Tibial artery (tissue), 4 donors: Measurements from ENCODE around the gene ELAVL1.

ENCODE experiments used
- DNase-seq, 2 donors: peaks; one replicate each; pipeline ENCODE4 v3.0.0-alpha.2; 2019
- H3K27ac ChIP-seq, 2 donors: fragments of 200-600 bp; sonication (generic) in 1 of 2; 1 replicate in 1 of 2; 2 replicates in 1 of 2; pipeline ENCODE4 v1.5.1; 2018 to 2019; ENCODE audit warnings: mild to moderate bottlenecking in 1 of 2
- H3K27me3 ChIP-seq, 2 donors: fragments of 200-600 bp; sonication (generic) in 1 of 2; one replicate each; pipeline versions ENCODE4 v1.5.1 to v1.6.0; 2016 to 2019
- H3K36me3 ChIP-seq, 3 donors: fragments of 200-600 bp; sonication (generic) in 2 of 3; one replicate each; pipeline ENCODE4 v1.5.1; 2016 to 2019; ENCODE audit warnings: mild to moderate bottlenecking in 2 of 3
- H3K4me1 ChIP-seq, 4 donors: fragments of 200-600 bp; sonication (generic) in 2 of 4; 1 replicate in 3 of 4; 2 replicates in 1 of 4; pipeline ENCODE4 v1.5.1; 2016 to 2019
- H3K4me3 ChIP-seq, 2 donors: fragments of 200-600 bp; sonication (generic) in 1 of 2; 1 replicate in 1 of 2; 2 replicates in 1 of 2; pipeline ENCODE4 v1.5.1; 2018 to 2019; ENCODE audit warnings: mild to moderate bottlenecking in 2 of 2
- H3K9me3 ChIP-seq, 3 donors: fragments of 200-600 bp; sonication (generic) in 1 of 3; one replicate each; pipeline ENCODE4 v1.5.1; 2016 to 2019
- intact Hi-C: fragments of 100-400 bp; cut with DNase I; formaldehyde crosslinking; loops from one replicate; pipeline ENCODE4 v1.15.0; 2023; ENCODE audit warnings: low total_unique reads
- TF ChIP-seq, protein P1 (sequence below), 2 experiments: fragments of 200-600 bp in 1 of 2; fragments of 450-650 bp in 1 of 2; IDR thresholded peaks; one replicate each; pipeline ENCODE4 v1.5.1; 2017 to 2019; ENCODE audit warnings: antibody characterized with exemption in 2 of 2, mild to moderate bottlenecking in 1 of 2, moderate library complexity in 1 of 2

ELAVL1 gene

DNA sequence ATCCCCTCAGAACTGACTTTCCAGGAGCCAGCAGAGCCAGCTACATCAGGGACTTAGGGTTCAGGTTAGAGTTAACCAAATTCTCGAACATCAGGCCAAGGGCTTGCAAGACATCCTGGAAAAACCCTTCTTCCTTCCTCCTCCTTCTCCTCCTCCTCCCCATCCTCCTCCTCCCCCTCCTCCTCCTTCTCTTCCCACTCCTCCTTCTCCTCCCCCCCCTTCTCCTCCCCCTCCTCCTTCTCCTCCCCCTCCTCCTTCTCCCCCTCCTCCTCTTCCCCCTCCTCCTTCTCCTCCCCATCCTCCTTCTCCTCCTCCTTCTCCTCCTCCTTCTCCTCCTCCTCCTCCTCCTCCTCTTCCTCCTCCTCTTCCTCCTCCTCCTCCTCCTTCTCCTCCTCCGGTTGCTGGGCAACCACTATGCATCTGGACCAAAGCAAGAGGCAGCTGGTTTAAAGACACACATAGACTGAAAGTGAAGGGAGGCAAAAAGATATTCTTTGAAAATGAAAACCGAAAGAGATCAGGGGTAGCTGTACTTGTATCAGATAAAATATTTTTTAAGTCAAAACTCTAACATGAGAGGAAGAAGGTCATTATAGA is 41.2 kb upstream of the ELAVL1 start:
- Histone ChIP-seq H3K4me3 (no peak overlapping the region), H3K27ac (no peak overlapping the region), H3K4me1 (peaks cover 0 to 8% (median 8%) of the 10 kb centered on the region in 4 donors), H3K27me3 (peaks cover 0 to 30% of the 10 kb centered on the region in 2 donors), H3K9me3 (no peaks in the 10 kb centered on the region), H3K36me3 (no peaks in the 10 kb centered on the region)
- intact Hi-C loops: no loop called here
- TF ChIP-seq, protein P1, sequence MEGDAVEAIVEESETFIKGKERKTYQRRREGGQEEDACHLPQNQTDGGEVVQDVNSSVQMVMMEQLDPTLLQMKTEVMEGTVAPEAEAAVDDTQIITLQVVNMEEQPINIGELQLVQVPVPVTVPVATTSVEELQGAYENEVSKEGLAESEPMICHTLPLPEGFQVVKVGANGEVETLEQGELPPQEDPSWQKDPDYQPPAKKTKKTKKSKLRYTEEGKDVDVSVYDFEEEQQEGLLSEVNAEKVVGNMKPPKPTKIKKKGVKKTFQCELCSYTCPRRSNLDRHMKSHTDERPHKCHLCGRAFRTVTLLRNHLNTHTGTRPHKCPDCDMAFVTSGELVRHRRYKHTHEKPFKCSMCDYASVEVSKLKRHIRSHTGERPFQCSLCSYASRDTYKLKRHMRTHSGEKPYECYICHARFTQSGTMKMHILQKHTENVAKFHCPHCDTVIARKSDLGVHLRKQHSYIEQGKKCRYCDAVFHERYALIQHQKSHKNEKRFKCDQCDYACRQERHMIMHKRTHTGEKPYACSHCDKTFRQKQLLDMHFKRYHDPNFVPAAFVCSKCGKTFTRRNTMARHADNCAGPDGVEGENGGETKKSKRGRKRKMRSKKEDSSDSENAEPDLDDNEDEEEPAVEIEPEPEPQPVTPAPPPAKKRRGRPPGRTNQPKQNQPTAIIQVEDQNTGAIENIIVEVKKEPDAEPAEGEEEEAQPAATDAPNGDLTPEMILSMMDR (IDR thresholded peaks at IDR 0.05): no peak
- no peak for DNase-seq

DNA sequence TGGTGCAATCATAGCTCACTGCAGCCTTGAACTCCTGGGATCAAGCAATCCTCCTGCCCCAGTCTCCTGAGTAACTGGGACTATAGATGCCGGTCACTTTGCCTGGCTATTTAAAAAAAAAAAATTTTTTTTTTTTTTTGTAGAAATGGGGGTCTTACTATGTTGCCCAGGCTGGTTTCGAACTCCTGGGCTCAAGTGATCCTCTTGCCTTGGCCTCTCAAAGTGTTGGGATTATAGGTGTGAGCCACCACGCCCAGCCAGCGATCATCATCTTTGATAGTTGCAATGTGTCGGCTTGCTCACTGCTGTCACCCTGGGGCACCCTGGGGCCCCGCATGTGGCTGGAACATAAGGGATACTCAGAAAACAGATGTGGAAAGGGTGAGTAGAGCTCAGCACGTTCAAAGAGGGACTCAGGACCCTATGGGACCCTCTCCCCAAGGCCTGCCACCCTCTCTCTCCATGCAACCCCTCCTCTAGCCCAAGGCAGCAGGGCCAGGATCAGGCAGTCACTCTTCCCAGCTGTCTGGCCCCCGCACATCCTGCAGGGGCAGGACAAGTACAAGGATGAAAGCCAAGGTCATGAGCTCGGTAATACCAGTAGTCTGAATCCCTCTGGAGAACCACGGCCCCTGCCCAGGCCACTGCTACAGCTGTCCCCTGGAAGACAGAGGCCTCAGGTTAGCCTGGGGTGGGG is 40.6 kb upstream of the ELAVL1 start:
- H3K36me3 ChIP-seq: no peaks in the 10 kb centered on the region
- H3K4me1 ChIP-seq: peaks cover 0 to 8% (median 8%) of the 10 kb centered on the region in 4 donors
- no peaks in the 10 kb centered on the region for H3K9me3 ChIP-seq
- H3K4me3 ChIP-seq: no peak overlapping the region
- H3K27me3 ChIP-seq: peaks cover 0 to 37% of the 10 kb centered on the region in 2 donors
- TF ChIP-seq, protein P1 (IDR thresholded peaks at IDR 0.05): no peak
- intact Hi-C loops: no loop called here
- H3K27ac ChIP-seq: no peak overlapping the region
- no peak for DNase-seq

DNA sequence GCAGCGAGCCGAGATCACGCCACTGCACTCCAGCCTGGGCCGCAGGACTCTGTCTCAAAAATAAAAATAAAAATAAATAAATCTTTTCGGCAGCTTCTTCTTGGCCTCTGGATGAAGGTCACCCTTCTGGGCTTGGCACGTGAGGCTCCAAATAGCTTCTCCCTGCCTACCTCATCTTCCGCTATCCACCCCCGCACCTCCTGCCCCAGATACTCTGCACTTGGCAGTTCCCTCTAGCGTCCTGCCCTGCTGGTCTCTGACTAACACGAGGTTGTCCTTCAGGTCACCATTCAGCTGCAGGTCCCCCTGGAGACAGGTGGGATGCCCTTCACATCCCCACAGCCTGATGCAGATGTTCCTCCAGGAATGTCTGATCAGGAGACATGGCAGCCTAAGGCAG is 38.6 kb upstream of the ELAVL1 start:
- intact Hi-C loops: no loop called here

DNA sequence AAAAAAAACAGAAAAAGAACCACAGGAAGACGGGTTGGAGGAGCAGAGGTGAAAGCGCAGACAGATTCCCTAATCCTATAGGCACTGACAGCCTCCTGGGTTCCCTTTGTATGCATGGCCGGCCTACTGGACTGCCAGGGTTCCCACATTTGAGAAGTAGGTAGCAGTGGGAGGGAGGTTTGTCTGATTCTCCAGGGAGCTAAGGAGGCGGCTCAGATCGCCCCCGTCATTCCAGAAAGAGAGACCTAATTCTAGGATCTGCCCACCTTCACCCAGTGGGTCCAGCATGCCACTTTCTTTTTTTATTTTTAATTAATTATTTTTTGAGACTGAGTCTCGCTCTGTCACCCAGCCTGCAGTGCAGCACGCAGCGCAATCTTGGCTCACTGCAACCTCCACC is 37.5 kb upstream of the ELAVL1 start:
- H3K27ac ChIP-seq: no peak overlapping the region
- H3K4me1 ChIP-seq: no peaks in the 10 kb centered on the region
- H3K9me3 ChIP-seq: no peaks in the 10 kb centered on the region
- intact Hi-C loops: no loop called here
- TF ChIP-seq, protein P1 (IDR thresholded peaks at IDR 0.05): no peak
- peaks cover 0 to 20% of the 10 kb centered on the region in 2 donors for H3K27me3 ChIP-seq
- no peak overlapping the region for H3K4me3 ChIP-seq
- DNase-seq: no peak
- H3K36me3 ChIP-seq: no peaks in the 10 kb centered on the region

More for the DNA sequence above, 38.6 kb upstream of the ELAVL1 start:
- Histone ChIP-seq H3K27ac (no peak overlapping the region), H3K27me3 (peaks cover 0 to 25% of the 10 kb centered on the region in 2 donors), H3K36me3 (no peaks in the 10 kb centered on the region), H3K9me3 (no peaks in the 10 kb centered on the region), H3K4me1 (no peaks in the 10 kb centered on the region), H3K4me3 (no peak overlapping the region)
- DNase-seq: no peak
- TF ChIP-seq, protein P1 (IDR thresholded peaks at IDR 0.05): no peak

DNA sequence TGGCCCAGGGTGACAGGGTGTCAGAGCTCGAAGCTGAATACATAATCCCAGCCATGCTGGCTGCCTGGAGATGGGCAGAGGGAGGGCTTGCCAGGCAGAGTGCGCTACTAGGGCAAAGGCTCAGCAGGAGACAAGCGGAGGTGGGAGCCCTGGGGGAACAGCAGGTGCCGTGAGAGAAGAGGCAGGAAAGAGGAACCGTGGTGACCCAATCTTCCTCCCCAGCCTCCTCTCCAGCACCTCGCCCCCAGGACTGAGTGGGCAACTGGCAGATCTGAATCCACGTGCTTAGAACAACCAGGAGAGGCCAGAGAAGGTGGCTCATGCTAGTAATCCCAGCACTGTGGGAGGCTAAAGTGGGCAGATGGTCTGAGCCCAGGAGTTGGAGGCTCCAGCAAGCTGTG is 36.1 kb upstream of the ELAVL1 start:
- intact Hi-C loops: no loop called here
- Histone ChIP-seq H3K4me3 (no peak overlapping the region), H3K4me1 (no peaks in the 10 kb centered on the region), H3K27me3 (peaks cover 0 to 20% of the 10 kb centered on the region in 2 donors), H3K36me3 (no peaks in the 10 kb centered on the region), H3K9me3 (no peaks in the 10 kb centered on the region), H3K27ac (no peak overlapping the region)
- DNase-seq: no peak
- TF ChIP-seq, protein P1 (IDR thresholded peaks at IDR 0.05): no peak
